Lower leg skin (tissue), 4 donors: ENCODE data around the gene SAFB. TPM values are rescaled to one million over a fixed set of nuclear protein-coding genes. Genes with fewer than 3 reads are reported as not detected.

Experiments
- DNase-seq, 2 donors: peaks; one replicate each; pipeline ENCODE4 v3.0.0-alpha.2; 2019; ENCODE audit warnings: low spot score in 2 of 2
- H3K4me3 ChIP-seq: fragments of 200-600 bp; sonication (generic); 2 replicates; pipeline ENCODE4 v1.5.1; 2017; ENCODE audit warnings: mild to moderate bottlenecking, low read depth; ENCODE audit not compliant: poor library complexity, severe bottlenecking
- CTCF ChIP-seq, 3 donors: fragments of 450-650 bp; IDR thresholded peaks; one replicate each; pipeline ENCODE4 v1.5.1; 2016; ENCODE audit warnings: antibody characterized with exemption in 3 of 3, mild to moderate bottlenecking in 3 of 3, moderate library complexity in 2 of 3
- POLR2A ChIP-seq, 2 donors: fragments of 450-650 bp; IDR thresholded peaks; one replicate each; pipeline ENCODE4 v1.6.1; 2016 to 2017; ENCODE audit warnings: antibody characterized with exemption in 2 of 2, mild to moderate bottlenecking in 1 of 2, moderate library complexity in 1 of 2
- WGBS, 2 donors: methylation state at CpG; one replicate each; pipeline ENCODE4 v1.1.5; 2018; 5-methylcytosine and 5-hydroxymethylcytosine counted together
- intact Hi-C: fragments of 100-400 bp; cut with DNase I; formaldehyde crosslinking; loops from one replicate; pipeline ENCODE4 v1.15.0; 2023; ENCODE audit warnings: low total_unique reads
- total RNA-seq, 4 donors: library from RNA; depleted of rRNA; stranded (reverse); fragments of >200 nt; gene quantifications; one replicate each; pipeline ENCODE4 v1.1.0, GENCODE V29; 2016

SAFB gene
- total RNA-seq, 4 donors from 2014 or later, result 41.6 to 136 (median 80.4) TPM

- peak; percentile 24 to 84 for DNase-seq
- 5 to 17% methylated on average over 13 to 14 of the region's 14 CpGs for WGBS, 2 donors
- TF ChIP-seq POLR2A (IDR thresholded peaks at IDR 0.05) (no peak), CTCF (IDR thresholded peaks at IDR 0.05) (no peak)
- peak overlapping the region; percentile 88 for H3K4me3 ChIP-seq
- intact Hi-C loops, result no loop called here
Observed at GRCh38 chr19:5621311-5621944, 1.5 kb upstream of the SAFB start.

GRCh38 chr19:5621945-5622464, 878 bp upstream of the SAFB start:
- peak; percentile 48 to 86 for DNase-seq
- WGBS, 2 donors, result 0 to 1% methylated on average over 12 to 35 of the region's 35 CpGs
- peak overlapping the region; percentile 88 for H3K4me3 ChIP-seq
- intact Hi-C loops, result no loop called here
- TF ChIP-seq CTCF (IDR thresholded peaks at IDR 0.05) (no peak), POLR2A (IDR thresholded peaks at IDR 0.05) (no peak)

- intact Hi-C loops, result no loop called here
- TF ChIP-seq POLR2A (IDR thresholded peaks at IDR 0.05) (no peak), CTCF (IDR thresholded peaks at IDR 0.05) (no peak)
- peak overlapping the region; percentile 95 for H3K4me3 ChIP-seq
- DNase-seq, result no peak
- 0% methylated on average over 30 to 36 of the region's 50 CpGs for WGBS, 2 donors
Observed at GRCh38 chr19:5623397-5624017, 624 bp downstream of the SAFB start.

- TF ChIP-seq CTCF (IDR thresholded peaks at IDR 0.05) (no peak), POLR2A (IDR thresholded peaks at IDR 0.05) (no peak)
- peak; percentile 24 to 90 for DNase-seq
- H3K4me3 ChIP-seq, result peak overlapping the region; percentile 95
- WGBS, 2 donors, result 1% methylated on average over 20 of the region's 20 CpGs
- intact Hi-C loops, result no loop called here
Observed at GRCh38 chr19:5624018-5624663, 1.3 kb downstream of the SAFB start.

GRCh38 chr19:5624741-5625278, 1.9 kb downstream of the SAFB start:
- no peak overlapping the region for H3K4me3 ChIP-seq
- DNase-seq, result peak in 1 of 2 donors; percentile 64
- no peak for TF ChIP-seq POLR2A (IDR thresholded peaks at IDR 0.05)
- TF ChIP-seq CTCF (IDR thresholded peaks at IDR 0.05), result no peak
- intact Hi-C loops, result no loop called here
- WGBS, 2 donors, result 23 to 24% methylated on average over 8 of the region's 8 CpGs
